ENCODE data around the gene PTPRG.
"Not testable (repeated sequence)": the region's sequence is repeated elsewhere in the genome, so short reads cannot be mapped to it uniquely, and the experiment has no call there.

GRCh38 chr3:62038798-62039197 lies 477.4 kb downstream of the PTPRG start:
- TF ChIP-seq, protein P1, sequence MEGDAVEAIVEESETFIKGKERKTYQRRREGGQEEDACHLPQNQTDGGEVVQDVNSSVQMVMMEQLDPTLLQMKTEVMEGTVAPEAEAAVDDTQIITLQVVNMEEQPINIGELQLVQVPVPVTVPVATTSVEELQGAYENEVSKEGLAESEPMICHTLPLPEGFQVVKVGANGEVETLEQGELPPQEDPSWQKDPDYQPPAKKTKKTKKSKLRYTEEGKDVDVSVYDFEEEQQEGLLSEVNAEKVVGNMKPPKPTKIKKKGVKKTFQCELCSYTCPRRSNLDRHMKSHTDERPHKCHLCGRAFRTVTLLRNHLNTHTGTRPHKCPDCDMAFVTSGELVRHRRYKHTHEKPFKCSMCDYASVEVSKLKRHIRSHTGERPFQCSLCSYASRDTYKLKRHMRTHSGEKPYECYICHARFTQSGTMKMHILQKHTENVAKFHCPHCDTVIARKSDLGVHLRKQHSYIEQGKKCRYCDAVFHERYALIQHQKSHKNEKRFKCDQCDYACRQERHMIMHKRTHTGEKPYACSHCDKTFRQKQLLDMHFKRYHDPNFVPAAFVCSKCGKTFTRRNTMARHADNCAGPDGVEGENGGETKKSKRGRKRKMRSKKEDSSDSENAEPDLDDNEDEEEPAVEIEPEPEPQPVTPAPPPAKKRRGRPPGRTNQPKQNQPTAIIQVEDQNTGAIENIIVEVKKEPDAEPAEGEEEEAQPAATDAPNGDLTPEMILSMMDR (IDR thresholded peaks at IDR 0.05) = not testable (repeated sequence)
- not testable (repeated sequence) for TF ChIP-seq POLR2A (IDR thresholded peaks at IDR 0.05)
